Fibroblast of skin of back (primary cell): ENCODE results near the gene FBLN2.

Source experiments
- DNase-seq: peaks from one replicate; pipeline ENCODE4 v3.0.0-alpha.2; 2013

FBLN2 gene

DNA sequence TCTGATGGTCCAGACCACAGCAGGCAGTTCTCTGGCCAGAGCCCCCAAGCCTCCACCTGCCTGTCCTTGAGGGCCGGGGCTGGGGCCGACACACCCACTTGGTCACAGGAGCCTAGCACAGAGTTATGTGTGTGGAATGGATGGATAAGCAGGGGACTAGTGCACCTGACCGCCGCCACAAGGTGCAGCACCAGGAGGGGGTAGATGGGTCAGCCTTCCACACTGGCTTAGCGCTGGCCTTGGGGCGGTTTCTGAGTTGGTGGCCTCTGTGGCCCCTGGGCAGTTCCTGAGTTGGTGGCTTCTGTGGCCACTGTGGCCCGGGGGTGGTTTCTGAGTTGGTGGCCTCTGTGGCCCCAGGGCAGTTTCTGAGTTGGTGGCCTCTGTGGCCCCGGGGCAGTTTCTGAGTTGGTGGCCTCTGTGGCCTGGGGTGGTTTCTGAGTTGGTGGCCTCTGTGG lies 75.8 kb downstream of the FBLN2 start:
- DNase-seq: no peak

DNA sequence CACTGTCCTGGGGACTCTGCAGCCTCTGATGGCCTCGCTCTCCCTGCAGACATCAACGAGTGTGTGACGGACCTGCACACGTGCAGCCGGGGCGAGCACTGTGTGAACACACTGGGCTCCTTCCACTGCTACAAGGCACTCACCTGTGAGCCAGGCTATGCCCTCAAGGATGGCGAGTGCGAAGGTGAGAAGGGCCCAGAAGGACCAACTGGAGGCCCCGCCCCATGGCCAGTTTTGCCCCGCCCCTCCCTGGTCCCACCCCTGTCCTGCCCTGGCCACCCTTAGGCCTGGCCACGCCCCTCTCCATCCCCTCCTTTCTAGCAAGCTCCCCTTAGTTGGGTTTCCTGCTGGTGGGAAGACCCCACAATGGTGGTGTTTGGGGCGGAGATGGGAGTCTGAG lies 77.5 kb downstream of the FBLN2 start:
- no peak for DNase-seq

DNA sequence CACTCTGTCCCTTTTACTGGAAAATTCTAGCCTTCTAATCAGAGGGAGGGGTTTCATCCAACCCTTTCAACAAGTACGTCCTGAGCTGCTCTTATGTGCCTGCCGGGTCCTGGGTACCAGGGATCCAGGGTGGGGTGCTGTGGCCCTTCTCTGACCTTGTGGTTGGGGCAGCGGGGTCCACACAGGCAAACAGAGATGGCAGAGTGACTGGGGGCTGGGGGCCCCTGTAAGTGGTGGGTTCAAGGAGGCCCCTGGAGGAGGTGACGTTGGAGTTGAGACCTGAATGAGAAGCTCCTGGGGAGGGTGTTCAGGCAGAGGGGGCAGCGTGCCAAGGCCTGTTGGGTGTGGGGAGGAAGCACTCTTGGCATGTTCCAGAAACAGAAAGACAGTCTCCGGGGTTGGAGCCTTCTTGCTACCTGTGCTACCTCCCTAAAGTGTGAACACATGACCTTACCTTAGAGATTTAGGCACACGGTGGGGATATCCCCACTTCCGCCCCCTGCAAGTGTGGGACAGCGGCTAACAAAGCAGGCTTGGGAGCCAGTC lies 78.1 kb downstream of the FBLN2 start:
- no peak for DNase-seq

GRCh38 chr3:13627681-13628080 lies 78.8 kb downstream of the FBLN2 start:
- DNase-seq: no peak

GRCh38 chr3:13628432-13628831 lies 79.5 kb downstream of the FBLN2 start:
- DNase-seq: no peak

DNA sequence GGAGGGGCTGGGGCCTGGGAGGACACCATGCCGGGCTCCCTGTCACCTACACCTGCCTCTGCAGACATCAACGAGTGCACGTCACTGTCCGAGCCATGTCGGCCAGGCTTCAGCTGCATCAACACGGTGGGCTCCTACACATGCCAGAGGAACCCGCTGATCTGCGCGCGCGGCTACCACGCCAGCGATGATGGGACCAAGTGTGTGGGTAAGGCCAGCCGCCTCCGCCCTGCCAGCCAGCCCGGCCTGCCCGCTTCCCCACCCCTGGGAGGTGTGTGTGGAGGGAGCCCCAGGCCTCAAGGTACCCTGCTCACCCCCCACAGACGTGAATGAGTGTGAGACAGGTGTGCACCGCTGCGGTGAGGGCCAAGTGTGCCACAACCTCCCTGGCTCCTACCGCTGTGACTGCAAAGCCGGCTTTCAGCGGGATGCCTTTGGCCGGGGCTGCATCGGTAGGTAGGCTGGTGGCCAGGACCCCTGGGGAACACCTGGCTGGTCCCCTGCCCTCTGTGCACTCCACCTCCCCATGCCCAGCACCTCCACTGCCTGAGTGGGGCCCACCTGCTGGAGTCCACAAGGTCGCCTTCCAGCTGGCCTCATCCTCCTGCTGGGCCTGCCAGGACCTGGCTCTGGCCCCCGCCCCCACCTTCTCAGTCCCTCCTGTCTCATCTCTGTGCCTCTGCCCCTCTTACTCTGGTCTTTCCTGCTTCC lies 80.1 kb downstream of the FBLN2 start:
- DNase-seq: no peak

DNA sequence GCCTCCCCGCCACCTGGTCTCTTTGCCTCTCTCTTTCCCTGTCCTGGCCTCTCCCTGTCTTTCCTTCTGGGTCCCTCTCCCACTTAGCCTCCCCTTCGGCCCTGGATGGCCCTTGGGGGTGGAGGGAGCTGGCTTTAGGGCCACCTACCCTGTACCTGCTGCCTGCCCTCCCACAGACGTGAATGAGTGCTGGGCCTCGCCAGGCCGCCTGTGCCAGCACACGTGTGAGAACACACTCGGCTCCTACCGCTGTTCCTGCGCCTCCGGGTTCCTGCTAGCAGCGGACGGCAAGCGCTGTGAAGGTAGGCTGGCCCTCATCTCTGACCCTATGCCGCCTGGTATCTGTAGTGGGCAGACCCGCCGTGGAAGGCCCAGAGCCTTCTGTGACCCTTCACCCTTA lies 80.7 kb downstream of the FBLN2 start:
- DNase-seq: no peak

DNA sequence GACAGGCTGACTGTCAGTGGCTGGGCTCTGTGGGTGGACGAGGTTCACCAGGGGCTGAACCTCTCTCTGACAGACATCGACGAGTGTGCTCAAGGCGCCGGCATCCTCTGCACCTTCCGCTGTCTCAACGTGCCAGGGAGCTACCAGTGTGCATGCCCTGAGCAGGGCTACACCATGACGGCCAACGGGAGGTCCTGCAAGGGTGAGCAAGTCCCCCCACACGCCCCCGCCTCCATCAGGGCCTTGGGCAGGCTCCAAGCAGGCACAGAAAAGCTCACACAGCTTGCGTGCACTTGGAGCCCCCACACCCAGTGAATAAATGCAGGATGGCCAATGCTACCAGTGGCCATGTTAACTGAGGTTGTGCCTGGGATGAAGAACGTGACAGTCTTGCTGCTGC lies 82.3 kb downstream of the FBLN2 start:
- DNase-seq: no peak

GRCh38 chr3:13633176-13633575 lies 84.3 kb downstream of the FBLN2 start:
- DNase-seq: no peak

DNA sequence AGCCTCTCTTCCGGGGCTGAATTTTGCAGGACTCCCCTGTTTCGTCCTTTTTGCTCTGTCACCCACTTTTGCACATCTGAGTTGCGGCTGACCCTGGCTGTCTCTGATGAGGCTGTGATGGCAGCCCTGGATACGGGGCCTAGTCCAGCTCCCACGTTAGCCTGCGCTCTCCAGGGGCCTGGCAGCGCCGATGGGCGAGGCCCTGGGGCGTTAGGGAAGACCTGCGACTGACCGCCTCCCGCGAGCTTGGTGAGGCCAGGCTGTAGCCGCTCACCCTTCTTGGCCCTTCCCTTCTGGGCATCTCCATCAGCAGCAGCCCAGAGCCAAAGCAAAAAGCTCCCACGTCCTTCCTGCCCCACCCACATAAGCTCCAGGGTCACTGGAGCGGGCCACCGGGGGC lies 85.2 kb downstream of the FBLN2 start:
- no peak for DNase-seq

DNA sequence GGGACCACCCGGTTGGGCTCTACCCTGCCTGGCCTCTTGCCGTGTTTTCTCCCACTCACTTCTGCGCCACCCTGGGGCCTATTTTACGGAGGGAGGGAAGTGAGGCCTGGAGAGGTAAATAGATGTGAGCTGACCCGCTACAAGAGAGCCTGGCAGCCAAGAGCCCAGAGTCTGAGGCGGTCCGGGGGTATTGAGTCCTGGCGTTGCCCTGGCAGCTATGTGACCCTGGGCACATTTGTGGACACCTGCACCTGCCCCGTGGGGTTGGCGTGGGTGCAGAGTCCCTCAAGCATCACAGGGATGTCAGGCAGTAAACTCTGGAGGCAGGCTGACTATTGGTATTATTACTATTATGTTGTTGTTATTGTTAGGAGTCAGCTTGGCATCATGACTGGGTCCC lies 85.7 kb downstream of the FBLN2 start:
- DNase-seq: no peak

DNA sequence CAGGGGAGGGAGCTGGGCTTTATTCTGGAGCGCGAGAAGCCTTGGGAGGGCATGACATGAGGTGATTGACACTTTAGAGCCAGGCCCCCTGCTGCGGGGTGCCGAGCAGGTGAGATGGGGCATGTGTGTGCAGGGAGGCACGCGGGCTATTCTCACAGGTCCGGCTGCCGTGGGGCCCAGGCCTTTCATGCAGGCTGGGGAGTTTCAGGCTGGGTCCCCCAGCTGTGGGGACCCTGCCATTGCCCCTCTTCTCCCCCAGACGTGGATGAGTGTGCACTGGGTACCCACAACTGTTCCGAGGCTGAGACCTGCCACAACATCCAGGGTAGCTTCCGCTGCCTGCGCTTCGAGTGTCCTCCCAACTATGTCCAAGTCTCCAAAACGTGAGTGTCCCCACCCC lies 87.3 kb downstream of the FBLN2 start:
- no peak for DNase-seq

DNA sequence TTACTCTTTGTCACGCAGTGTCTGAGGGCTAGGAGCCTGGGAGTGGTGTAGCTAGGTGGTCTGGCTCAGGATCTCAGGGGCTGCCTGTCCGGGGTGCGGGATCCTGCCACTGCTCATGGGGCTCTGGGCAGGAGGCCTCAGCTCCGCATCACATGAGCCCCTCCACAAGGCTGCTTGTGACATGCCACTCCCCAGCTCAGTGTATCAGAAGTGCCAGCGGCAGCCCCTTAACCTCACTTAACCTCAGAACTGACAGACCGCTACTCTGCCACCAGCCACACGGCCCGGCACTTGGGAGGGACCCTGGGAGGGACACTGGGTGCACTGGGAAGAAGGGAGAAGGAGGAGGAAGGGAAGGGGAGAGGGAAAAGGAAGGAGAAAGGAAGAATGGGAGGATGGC lies 87.9 kb downstream of the FBLN2 start:
- DNase-seq: no peak

DNA sequence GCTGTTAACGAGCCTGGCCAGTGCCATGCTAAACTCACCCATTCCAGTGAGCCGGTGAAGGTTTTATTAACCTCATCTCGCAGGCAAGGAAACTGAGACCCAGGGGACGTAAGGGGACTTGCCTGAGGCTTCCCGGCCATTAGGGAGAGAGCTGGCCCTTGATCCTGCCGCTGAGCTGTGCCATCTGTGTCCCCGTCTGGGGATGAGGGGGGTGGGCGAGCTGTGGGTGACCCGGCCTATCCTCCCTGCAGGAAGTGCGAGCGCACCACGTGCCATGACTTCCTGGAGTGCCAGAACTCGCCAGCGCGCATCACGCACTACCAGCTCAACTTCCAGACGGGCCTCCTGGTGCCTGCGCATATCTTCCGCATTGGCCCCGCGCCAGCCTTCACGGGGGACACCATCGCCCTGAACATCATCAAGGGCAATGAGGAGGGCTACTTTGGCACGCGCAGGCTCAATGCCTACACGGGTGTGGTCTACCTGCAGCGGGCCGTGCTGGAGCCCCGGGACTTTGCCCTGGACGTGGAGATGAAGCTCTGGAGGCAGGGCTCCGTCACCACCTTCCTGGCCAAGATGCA lies 88.5 kb downstream of the FBLN2 start:
- DNase-seq: no peak

- DNase-seq: no peak
Observed at GRCh38 chr3:13637953-13638352, 89.0 kb downstream of the FBLN2 start.

- DNase-seq: no peak
Observed at GRCh38 chr3:13638927-13639326, 90.0 kb downstream of the FBLN2 start.

DNA sequence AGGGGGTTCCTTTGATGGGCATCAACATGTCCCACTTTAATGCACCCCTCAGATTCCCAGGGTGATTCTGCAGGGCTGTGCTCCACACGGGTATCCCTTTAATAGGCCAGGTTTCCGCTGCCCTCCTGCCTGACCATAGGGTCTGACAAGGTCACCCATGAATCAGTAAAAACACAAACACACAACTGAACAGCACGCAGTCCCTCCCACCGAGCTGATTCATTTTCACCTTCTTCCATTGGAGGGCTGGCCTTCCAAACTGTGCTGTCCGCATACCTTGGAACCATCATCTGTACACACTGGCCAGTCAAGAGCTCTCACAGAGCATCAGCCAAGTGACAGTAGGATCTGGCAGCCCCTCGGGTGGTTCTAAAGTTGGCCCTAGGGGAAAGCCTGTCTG lies 93.7 kb downstream of the FBLN2 start:
- no peak for DNase-seq

DNA sequence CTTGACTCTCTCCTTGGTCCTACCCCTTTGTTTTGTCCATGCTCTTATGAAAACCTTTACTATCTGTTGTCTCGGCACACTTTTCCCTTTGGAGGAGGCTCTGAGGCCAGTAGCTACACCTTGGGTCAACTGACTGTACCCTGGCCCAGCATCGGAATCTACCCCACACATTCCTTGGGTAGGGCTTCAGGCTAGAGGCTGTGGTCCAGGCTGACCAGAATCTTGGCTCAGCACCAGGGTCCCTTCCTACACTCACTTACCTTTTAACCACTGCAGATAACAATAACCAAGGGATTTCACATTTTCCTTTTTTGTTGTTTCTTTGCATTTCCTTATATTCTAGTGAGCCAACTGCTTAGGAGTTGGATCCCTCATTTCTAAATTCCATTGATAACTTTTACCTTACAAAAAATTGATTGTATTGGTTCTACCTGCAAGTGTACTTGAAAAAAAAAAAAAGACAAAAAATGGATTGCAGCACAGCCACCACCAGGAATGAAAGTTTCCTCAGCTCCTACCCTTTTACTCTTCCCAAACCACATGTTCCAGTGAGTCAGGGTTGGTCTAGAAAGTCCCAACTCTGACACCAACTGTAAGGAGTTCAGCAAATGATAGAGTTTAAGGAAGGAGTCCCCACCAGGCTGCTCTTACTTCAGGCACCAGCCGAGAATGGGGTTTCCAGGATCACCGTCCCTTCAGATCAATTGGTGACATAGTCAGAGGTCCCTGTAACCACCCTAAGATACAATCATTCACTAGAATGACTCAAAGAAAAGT lies 95.6 kb downstream of the FBLN2 start:
- no peak for DNase-seq

- DNase-seq: no peak
Observed at GRCh38 chr3:13645801-13646637, 97.1 kb downstream of the FBLN2 start.

DNA sequence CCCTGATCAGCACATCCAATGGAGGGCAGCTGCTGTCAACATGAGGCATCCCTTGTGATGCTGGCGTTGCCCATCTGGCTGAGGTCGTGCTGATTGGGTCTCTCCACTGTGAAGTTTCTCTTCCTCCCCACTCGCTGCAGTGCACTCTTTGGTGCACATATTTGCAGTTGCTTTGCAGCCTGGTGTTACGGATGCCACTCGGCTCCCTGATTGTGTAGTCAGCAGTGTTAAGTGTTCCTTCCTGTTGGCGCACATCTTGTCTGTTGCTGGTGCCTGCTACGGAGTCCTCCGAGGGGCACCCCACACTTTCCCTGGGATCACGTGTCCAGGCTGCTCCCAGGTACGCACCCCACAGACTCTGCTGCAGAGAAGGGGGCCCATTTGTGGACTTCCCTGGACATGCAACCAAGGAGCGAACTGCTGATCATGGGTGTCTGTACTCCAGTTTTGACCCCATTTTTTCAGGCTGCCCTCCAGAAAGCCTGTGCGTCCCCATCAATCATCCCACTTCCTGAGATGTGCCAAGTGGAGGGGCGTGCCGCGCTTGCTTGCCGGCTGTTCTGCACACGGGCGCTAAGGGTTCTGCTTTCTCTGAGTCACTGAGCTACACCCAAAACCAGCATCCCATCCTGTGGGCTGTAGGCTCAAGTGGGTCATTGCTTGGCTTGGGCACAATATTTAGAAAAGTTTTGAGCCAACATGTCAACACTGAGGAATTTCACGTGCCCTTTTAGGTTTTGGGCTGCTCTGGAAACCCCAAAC lies 98.6 kb downstream of the FBLN2 start:
- DNase-seq: peak; percentile 51

DNA sequence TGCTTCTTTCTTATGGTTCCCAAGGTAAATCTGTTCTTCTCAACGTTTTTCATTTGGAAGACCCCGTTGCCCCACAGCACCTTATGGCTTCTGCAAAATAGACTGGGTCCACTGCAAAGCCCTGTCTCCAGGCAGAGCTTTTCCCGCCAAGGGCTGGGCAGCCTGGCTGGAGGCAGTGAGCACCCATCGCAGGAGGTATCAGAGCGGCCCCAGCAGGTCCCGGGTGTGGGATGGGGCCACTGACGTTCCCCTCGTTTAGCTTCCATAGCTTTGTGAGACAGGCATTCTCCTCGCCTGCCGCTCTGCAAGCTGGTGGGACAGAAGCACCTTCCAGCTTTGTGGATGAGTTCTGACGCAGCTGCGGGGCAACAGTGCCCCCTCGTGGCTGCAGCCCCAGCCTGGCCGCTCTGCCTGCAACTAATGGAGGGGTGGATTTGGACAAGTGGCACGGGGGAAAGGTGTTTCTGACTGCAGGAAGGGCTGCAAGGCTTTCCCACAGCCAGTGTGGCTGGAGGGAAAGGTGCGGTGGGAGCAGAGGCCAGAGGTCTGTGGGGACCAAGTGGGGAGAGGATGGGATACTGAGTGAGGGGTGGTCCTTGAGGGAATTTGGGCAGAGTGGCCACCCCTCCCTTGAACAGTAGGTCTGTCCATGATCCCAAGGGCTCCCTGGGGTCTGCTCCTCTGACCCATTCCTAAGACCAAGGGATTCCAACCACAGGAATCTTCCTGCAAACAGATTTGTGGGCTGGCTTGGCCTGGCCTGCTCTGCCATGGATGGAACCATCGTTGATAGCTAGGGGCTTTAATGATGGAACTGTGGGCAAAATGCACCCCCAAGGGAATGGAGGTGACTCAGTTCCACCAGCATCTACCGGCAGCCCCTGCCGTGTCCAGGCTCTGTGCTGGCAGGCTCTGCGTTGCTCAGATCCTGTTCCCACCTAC lies 99.4 kb downstream of the FBLN2 start:
- DNase-seq: peak; percentile 75
